ENCODE measurements around the gene ATP5PD. TPM values are rescaled to one million over a fixed set of nuclear protein-coding genes. Genes with fewer than 3 reads are reported as not detected.

ATP5PD gene
- total RNA-seq, 1 donor from 2014 or later = 212 TPM

- no peaks in the 10 kb centered on the region for H3K36me3 Mint-ChIP-seq (ENCODE audit: unreplicated experiment)
- H3K4me1 Mint-ChIP-seq (ENCODE audit: unreplicated experiment) = peaks cover 74% of the 10 kb centered on the region
- H3K9me3 Mint-ChIP-seq (ENCODE audit: unreplicated experiment) = no peaks in the 10 kb centered on the region
- no peaks in the 10 kb centered on the region for H3K27me3 Mint-ChIP-seq (ENCODE audit: unreplicated experiment)
- no peak for DNase-seq (ENCODE audit: extremely low spot score, unreplicated experiment)
- no peak overlapping the region for H3K4me3 Mint-ChIP-seq (ENCODE audit: unreplicated experiment)
- TF ChIP-seq CTCF (IDR thresholded peaks at IDR 0.05) = no peak
- peak overlapping the region; percentile 43 for H3K27ac Mint-ChIP-seq (ENCODE audit: unreplicated experiment)
Observed at GRCh38 chr17:75081611-75082540, 35.1 kb upstream of the ATP5PD start.

GRCh38 chr17:75079023-75079373 lies 32.2 kb upstream of the ATP5PD start:
- no peaks in the 10 kb centered on the region for H3K27me3 Mint-ChIP-seq (ENCODE audit: unreplicated experiment)
- peaks cover 50% of the 10 kb centered on the region for H3K4me1 Mint-ChIP-seq (ENCODE audit: unreplicated experiment)
- H3K9me3 Mint-ChIP-seq (ENCODE audit: unreplicated experiment) = no peaks in the 10 kb centered on the region
- H3K4me3 Mint-ChIP-seq (ENCODE audit: unreplicated experiment) = peak overlapping the region; percentile 6
- H3K27ac Mint-ChIP-seq (ENCODE audit: unreplicated experiment) = peak overlapping the region; percentile 89
- DNase-seq (ENCODE audit: extremely low spot score, unreplicated experiment) = no peak
- TF ChIP-seq CTCF (IDR thresholded peaks at IDR 0.05) = no peak
- H3K36me3 Mint-ChIP-seq (ENCODE audit: unreplicated experiment) = no peaks in the 10 kb centered on the region

- H3K4me3 Mint-ChIP-seq (ENCODE audit: unreplicated experiment) = no peak overlapping the region
- H3K27ac Mint-ChIP-seq (ENCODE audit: unreplicated experiment) = peak overlapping the region; percentile 89
- no peak for TF ChIP-seq CTCF (IDR thresholded peaks at IDR 0.05)
Observed at GRCh38 chr17:75078284-75079022, 31.7 kb upstream of the ATP5PD start.

GRCh38 chr17:75077496-75078283 lies 30.9 kb upstream of the ATP5PD start:
- no peak for DNase-seq (ENCODE audit: extremely low spot score, unreplicated experiment)
- Mint-ChIP-seq H3K27ac (ENCODE audit: unreplicated experiment) (peak overlapping the region; percentile 89), H3K4me3 (ENCODE audit: unreplicated experiment) (no peak overlapping the region), H3K27me3 (ENCODE audit: unreplicated experiment) (no peaks in the 10 kb centered on the region), H3K4me1 (ENCODE audit: unreplicated experiment) (peaks cover 43% of the 10 kb centered on the region), H3K36me3 (ENCODE audit: unreplicated experiment) (no peaks in the 10 kb centered on the region), H3K9me3 (ENCODE audit: unreplicated experiment) (no peaks in the 10 kb centered on the region)
- TF ChIP-seq CTCF (IDR thresholded peaks at IDR 0.05) = no peak

More at GRCh38 chr17:75078284-75079022, 31.7 kb upstream of the ATP5PD start:
- H3K36me3 Mint-ChIP-seq (ENCODE audit: unreplicated experiment) = no peaks in the 10 kb centered on the region
- H3K9me3 Mint-ChIP-seq (ENCODE audit: unreplicated experiment) = no peaks in the 10 kb centered on the region
- DNase-seq (ENCODE audit: extremely low spot score, unreplicated experiment) = no peak
- peaks cover 45% of the 10 kb centered on the region for H3K4me1 Mint-ChIP-seq (ENCODE audit: unreplicated experiment)
- H3K27me3 Mint-ChIP-seq (ENCODE audit: unreplicated experiment) = no peaks in the 10 kb centered on the region
